NCI-H1092 (cell line): ENCODE measurements around the gene MCL1.

ENCODE experiments used
- DNase-seq: peaks from one replicate; lab custom pipeline; 2025; lab: John Stamatoyannopoulos, UW

Gene MCL1

DNA sequence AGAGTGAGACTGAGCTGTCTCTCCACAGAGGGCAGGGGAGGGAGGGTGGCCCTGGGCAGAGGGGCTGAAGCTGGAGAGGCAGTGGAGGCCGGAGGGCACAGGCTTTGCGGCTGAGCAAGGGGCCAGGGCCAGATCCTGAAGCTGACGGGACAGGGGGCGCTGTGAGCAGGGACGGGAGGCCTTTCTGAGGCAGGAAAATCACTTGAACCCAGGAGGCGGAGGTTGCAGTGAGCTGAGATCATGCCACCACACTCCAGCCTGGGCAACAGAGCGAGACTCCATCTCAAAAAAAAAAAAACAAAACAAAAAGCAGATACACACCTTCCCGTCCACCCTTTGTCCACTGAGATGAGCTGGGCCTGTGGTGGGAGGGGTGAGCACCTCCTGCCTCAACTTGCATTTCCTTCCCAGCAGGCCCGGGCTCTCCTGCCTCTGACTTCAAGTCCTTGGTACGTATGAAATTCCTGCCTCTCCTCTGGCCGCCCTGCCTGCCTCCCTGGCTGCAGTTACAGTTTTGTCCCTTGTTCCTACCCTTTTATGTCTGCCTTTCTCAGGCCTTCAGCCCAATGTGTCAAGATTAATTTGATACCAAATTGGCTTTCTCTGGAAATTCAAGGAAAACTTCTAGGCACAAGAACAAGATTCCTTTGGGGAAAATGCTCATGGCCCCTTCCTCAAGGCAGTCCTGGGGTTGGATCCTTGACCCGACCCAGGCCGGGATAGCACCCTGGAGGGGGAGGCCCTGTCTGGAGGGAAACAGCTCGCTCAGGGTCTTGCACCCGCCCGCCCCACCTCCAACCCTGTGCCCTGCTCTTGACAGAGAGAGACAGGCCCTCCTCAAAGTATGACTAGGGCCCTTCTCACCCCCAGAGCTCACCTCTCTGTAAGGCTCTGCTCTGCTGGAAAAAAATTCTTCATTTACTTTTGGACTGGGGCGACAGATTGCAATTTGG is 41.4 kb downstream of the MCL1 start:
- no peak for DNase-seq

DNA sequence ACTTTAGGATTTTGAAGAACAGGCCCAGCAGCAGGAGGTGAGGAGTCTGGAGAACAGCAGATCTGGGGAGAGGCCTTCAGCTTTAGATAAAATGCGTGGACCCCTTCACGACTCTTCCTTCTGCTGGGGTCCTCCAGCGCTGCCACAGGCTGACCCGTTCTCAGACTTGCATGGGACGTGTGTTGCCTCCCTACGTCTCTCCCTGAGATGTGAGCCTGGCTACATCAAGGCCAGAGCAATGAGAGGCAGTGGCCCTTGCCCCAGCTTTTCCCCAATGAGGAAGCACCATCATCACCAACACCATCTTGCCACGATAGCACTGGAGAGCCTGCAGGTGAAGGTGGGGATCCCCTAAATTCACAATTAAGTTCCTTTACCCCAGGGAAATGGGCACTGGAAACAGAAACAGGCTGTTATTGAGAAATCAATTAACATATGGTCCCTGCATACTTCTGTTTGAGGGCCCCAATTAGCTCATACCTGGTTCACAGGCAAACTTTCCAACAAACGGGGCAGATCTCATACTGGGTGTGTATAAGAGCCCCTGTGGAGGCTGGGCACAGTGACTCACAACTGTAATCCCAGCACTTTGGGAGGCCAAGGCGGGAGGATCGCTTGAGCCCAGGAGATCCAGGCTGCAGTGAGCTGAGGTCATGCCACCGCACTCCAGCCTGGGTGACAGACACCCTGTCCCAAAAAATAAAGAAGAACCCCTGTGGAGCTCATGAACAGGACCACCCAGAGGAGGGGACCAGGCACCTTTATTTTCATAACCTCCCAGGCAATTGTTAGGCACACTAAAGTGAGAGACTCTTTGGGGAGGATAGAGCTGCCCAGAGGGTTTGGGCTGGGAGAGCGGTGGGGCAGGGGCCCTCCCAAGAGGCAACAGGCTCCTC is 42.3 kb downstream of the MCL1 start:
- DNase-seq: no peak

DNA sequence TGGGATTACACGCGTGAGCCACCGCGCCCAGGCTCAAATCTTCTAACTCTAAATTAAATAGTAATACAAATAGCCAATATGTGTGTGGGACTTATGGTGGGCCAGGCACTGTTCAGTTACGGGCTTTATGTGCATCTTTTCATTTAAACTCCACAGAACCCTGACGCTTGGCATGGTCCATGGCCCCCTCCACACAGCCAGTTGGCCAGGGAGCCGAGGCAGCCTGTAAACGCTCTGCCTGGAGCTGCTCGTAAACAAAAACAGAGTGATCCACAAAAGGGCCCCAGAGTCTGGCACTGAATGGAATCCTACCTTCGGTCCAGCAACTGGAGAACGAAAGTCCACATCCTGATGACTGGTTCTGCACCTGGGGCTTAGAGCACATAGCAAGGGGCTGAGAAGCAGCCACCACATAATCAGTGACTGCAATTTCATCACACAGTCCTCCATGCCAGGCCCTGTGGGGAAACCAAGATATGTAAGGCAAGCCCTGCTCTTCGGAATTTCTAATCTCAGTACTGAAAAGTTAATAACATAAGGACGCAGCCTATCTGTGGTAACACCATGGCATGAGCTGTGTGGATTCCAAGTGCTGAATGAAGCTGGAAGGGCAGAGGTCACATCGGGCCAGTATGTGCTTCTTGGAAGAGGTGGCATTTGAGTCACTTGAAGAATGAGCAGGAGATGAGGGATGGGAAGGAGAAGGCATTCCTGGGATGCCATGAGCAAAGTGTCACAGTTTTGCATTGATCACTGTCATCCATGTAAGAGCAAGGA is 43.7 kb downstream of the MCL1 start:
- no peak for DNase-seq

DNA sequence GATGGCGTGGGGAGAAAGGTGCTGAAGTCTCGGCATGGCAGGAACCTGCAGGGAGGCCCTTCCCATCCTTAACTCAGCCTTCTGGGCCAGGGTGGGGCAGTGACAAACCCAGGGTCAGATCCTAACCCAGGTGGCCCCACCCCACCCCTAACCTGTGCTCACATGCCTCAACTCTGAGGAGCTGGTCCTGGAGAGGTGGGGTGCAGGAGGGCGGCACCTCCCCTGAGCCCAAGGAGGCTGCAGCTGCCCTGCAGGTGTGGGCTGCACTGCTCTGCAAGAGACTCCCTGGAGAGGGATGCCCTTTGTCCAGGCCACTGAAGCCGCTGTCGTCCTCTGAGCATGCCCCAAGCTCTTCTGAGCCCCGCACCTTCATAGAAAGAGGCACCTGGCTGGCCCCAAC is 45.4 kb downstream of the MCL1 start:
- no peak for DNase-seq

DNA sequence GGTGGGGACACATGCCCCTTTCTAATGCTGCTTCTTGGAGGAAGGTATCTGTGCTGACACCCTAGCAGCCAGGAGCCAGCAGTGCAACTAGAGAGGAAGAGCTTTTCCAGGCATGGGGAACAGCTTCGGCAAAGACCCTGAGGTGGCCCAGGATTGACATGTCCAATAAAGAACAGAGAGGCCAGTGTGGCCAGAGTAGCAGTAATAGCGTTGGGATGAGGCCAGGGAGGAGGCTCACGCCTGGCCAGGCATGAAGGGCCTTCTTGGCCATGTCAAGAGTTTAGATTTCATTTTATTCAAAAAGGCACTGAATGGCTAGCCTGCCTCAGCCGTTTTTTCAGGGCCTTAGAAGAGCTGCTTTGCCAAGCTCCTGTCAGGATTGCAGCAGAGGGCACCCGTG is 46.5 kb downstream of the MCL1 start:
- DNase-seq: no peak

DNA sequence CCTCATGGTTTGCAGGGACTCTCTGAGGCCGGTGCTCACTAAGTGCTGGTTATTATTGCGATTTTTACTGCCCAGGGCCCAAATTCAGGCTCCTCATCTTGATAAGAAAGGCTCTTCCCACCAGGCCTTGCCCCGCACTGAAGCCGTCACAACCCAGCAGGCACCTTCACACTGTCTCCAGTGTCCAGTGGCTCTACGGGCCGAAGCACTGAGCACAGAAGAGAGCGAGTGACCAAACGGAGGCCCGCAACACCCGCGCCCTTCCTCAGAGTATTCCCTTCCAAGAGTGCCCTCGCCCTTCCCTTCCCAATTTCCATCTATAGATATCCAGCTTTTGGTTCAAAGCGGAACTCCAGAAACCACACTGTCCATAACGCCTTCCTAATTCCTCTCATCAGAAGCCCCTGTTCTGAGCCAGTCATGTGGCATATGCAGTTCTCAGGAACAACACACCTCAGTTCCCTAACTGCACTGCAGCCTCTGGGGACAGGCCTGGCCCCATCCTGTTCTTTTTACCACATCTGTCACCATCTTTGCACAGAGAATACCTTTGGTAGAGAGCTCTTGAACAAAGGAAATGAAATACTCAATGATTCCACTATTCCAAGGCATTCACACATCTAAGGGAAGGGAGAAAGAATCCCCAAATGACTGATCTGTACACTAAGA is 48.8 kb downstream of the MCL1 start:
- no peak for DNase-seq

DNA sequence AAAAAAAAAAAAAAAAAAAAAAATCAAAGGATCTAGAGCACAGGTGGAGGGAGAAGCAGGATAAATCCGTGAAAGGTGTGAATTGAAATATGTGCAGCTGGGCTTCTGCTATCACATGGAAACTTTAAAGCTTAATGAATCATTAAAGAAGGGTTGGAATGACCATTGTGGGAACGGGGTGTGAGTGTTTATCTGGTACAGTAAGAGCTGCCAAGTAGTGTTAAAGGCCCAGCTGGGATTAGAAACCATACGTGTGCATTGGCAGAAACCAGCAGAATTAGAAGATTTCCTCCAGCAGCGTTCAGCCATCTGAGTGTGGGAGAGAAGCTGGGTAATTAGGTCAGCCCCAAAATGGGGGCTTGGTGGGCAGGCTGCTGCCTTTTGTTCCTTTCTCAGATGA is 50.4 kb downstream of the MCL1 start:
- DNase-seq: no peak

DNA sequence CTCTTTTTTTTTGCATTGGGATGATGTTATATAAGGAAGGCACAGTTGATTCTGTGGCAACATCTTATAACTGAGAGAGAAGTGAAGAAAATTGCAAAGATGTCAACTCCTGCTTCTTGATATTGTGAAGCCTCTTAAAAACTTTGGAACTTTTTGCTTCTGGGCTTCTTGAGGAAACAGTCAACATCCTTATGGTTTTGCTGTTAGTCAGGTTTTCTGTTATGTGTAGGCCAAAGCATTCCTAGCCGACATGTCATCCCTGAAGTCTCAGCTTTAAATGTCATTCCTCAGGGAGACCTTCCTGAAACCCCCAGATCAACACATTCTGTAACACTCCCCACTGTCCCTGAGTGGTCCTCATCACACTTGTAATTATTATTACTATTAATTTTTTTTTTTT is 51.2 kb downstream of the MCL1 start:
- no peak for DNase-seq

GRCh38 chr1:150525348-150525747 is 54.1 kb downstream of the MCL1 start:
- DNase-seq: no peak
